HEK293 (cell line): ENCODE data around the gene LCOR.
A peak's percentile ranks its signal among the peaks of the same experiment; 100 is the strongest.

Experiments used
- CTCF ChIA-PET: fragments of 350-600 bp; formaldehyde crosslinking; extraction: SDS; loops from one replicate; lab custom pipeline; 2021; ENCODE audit warnings: antibody characterized with exemption; lab: Yijun Ruan, JAX
- POLR2A ChIA-PET: fragments of 300-600 bp; formaldehyde crosslinking; extraction: SDS; loops from one replicate; lab custom pipeline; 2020; ENCODE audit warnings: antibody characterized with exemption, inconsistent platforms; lab: Yijun Ruan, JAX
- H3K27ac ChIP-seq: fragments of 200-500 bp; sonication (Bioruptor generic); 2 replicates; pipeline ENCODE4 v1.5.1; 2014; ENCODE audit warnings: low read depth, low read length, control low read depth, inconsistent platforms; ENCODE audit errors: extremely low read depth
- H3K36me3 ChIP-seq, 2 experiments: fragments of 200-500 bp in 1 of 2; sonication (Bioruptor generic) in 1 of 2; 1 replicate in 1 of 2; 2 replicates in 1 of 2; pipeline ENCODE4 v1.5.1; 2014 to 2017; ENCODE audit warnings: inconsistent platforms in 2 of 2, low read length in 2 of 2; ENCODE audit not compliant: control insufficient read depth in 2 of 2, insufficient read depth in 1 of 2
- H3K4me1 ChIP-seq: fragments of 200-500 bp; sonication (Bioruptor generic); 2 replicates; pipeline ENCODE4 v1.5.1; 2014; ENCODE audit warnings: mild to moderate bottlenecking, low read length, inconsistent platforms; ENCODE audit not compliant: control insufficient read depth, insufficient read depth
- H3K4me3 ChIP-seq: 2 replicates; pipeline ENCODE4 v1.5.1; 2011; ENCODE audit warnings: low read depth, mild to moderate bottlenecking, control low read depth, low read length, moderate library complexity
- H3K9me3 ChIP-seq: fragments of 200-500 bp; sonication (Bioruptor generic); 2 replicates; pipeline ENCODE4 v1.5.1; 2014; ENCODE audit warnings: low read depth, low read length, inconsistent platforms; ENCODE audit not compliant: control insufficient read depth, insufficient read depth
- GLI2 ChIP-seq: fragments of 450-650 bp; formaldehyde crosslinking; IDR thresholded peaks from 2 replicates; pipeline ENCODE4; 2017; ENCODE audit warnings: missing biosample characterization, missing genetic modification characterization, low read depth, borderline replicate concordance
- KLF8 ChIP-seq: fragments of 450-650 bp; formaldehyde crosslinking; IDR thresholded peaks from 2 replicates; pipeline ENCODE4 v1.5.1; 2016; ENCODE audit warnings: missing biosample characterization, missing genetic modification characterization
- OVOL3 ChIP-seq: fragments of 450-650 bp; formaldehyde crosslinking; IDR thresholded peaks from 2 replicates; pipeline ENCODE4 v1.5.1; 2016; ENCODE audit warnings: missing biosample characterization, missing genetic modification characterization
- PRDM1 ChIP-seq: fragments of 450-650 bp; formaldehyde crosslinking; IDR thresholded peaks from 2 replicates; pipeline ENCODE4; 2016; ENCODE audit warnings: missing biosample characterization, missing genetic modification characterization
- SCRT1 ChIP-seq: fragments of 450-650 bp; formaldehyde crosslinking; IDR thresholded peaks from 2 replicates; pipeline ENCODE4 v1.5.1; 2016; ENCODE audit warnings: missing biosample characterization, missing genetic modification characterization, borderline replicate concordance
- YY2 ChIP-seq: fragments of 450-650 bp; formaldehyde crosslinking; IDR thresholded peaks from 2 replicates; pipeline ENCODE4 v1.5.1; 2016; ENCODE audit warnings: missing biosample characterization, missing genetic modification characterization
- ZBTB17 ChIP-seq: fragments of 450-650 bp; formaldehyde crosslinking; IDR thresholded peaks from 2 replicates; pipeline ENCODE4 v1.5.1; 2016; ENCODE audit warnings: missing biosample characterization, missing genetic modification characterization
- ZBTB48 ChIP-seq: fragments of 450-650 bp; formaldehyde crosslinking; IDR thresholded peaks from 2 replicates; pipeline ENCODE4 v1.5.1; 2016; ENCODE audit warnings: missing biosample characterization, missing genetic modification characterization
- ZEB2 ChIP-seq: fragments of 450-650 bp; formaldehyde crosslinking; IDR thresholded peaks from 2 replicates; pipeline ENCODE4 v1.5.1; 2016; ENCODE audit warnings: missing biosample characterization, missing genetic modification characterization
- ZFP69B ChIP-seq: fragments of 450-650 bp; formaldehyde crosslinking; IDR thresholded peaks from 2 replicates; pipeline ENCODE4 v1.5.1; 2016; ENCODE audit warnings: missing biosample characterization, missing genetic modification characterization
- ZNF138 ChIP-seq: fragments of 450-650 bp; formaldehyde crosslinking; IDR thresholded peaks from 2 replicates; pipeline ENCODE4 v1.5.1; 2016; ENCODE audit warnings: missing biosample characterization, missing genetic modification characterization, borderline replicate concordance
- ZNF2 ChIP-seq: fragments of 450-650 bp; formaldehyde crosslinking; IDR thresholded peaks from 2 replicates; pipeline ENCODE4 v1.5.1; 2016; ENCODE audit warnings: missing biosample characterization, missing genetic modification characterization
- ZNF24 ChIP-seq: fragments of 450-650 bp; formaldehyde crosslinking; IDR thresholded peaks from 2 replicates; pipeline ENCODE4 v1.5.1; 2016; ENCODE audit warnings: missing biosample characterization, missing genetic modification characterization
- ZNF266 ChIP-seq: fragments of 450-650 bp; formaldehyde crosslinking; IDR thresholded peaks from 2 replicates; pipeline ENCODE4 v1.5.1; 2016; ENCODE audit warnings: missing biosample characterization, missing genetic modification characterization, low read depth
- ZNF292 ChIP-seq: fragments of 450-650 bp; formaldehyde crosslinking; IDR thresholded peaks from 2 replicates; pipeline ENCODE4 v1.5.1; 2016; ENCODE audit warnings: low read depth, missing biosample characterization, missing genetic modification characterization, borderline replicate concordance
- ZNF335 ChIP-seq: fragments of 450-650 bp; formaldehyde crosslinking; conservative IDR thresholded peaks from 2 replicates; pipeline ENCODE4 v1.5.1; 2016; ENCODE audit warnings: missing biosample characterization, missing genetic modification characterization
- ZNF341 ChIP-seq: fragments of 450-650 bp; formaldehyde crosslinking; IDR thresholded peaks from 2 replicates; pipeline ENCODE4; 2016; ENCODE audit warnings: low read depth, missing biosample characterization, missing genetic modification characterization
- ZNF391 ChIP-seq: fragments of 450-650 bp; formaldehyde crosslinking; IDR thresholded peaks from 2 replicates; pipeline ENCODE4 v1.5.1; 2016; ENCODE audit warnings: low read depth, missing biosample characterization, missing genetic modification characterization, borderline replicate concordance
- ZNF416 ChIP-seq: fragments of 450-650 bp; formaldehyde crosslinking; IDR thresholded peaks from 2 replicates; pipeline ENCODE4 v1.5.1; 2016; ENCODE audit warnings: missing biosample characterization, missing genetic modification characterization
- ZNF558 ChIP-seq: fragments of 450-650 bp; formaldehyde crosslinking; IDR thresholded peaks from 2 replicates; pipeline ENCODE4 v1.5.1; 2016; ENCODE audit warnings: missing biosample characterization, missing genetic modification characterization
- ZNF561 ChIP-seq: fragments of 450-650 bp; IDR thresholded peaks from 2 replicates; pipeline ENCODE4 v1.5.1; 2018; ENCODE audit warnings: missing biosample characterization, missing genetic modification characterization, borderline replicate concordance
- ZNF596 ChIP-seq: fragments of 450-650 bp; IDR thresholded peaks from 2 replicates; pipeline ENCODE4 v1.5.0; 2018; ENCODE audit warnings: missing biosample characterization, mild to moderate bottlenecking, missing genetic modification characterization, moderate library complexity
- ZNF600 ChIP-seq: fragments of 450-650 bp; formaldehyde crosslinking; IDR thresholded peaks from 2 replicates; pipeline ENCODE4 v1.5.1; 2016; ENCODE audit warnings: missing biosample characterization, missing genetic modification characterization
- ZNF707 ChIP-seq: fragments of 450-650 bp; formaldehyde crosslinking; IDR thresholded peaks from 2 replicates; pipeline ENCODE4 v1.5.1; 2016; ENCODE audit warnings: missing biosample characterization, missing genetic modification characterization
- ZNF777 ChIP-seq: fragments of 450-650 bp; formaldehyde crosslinking; IDR thresholded peaks from 2 replicates; pipeline ENCODE4 v1.5.1; 2017; ENCODE audit warnings: missing biosample characterization, missing genetic modification characterization, borderline replicate concordance
- ZNF792 ChIP-seq: fragments of 450-650 bp; formaldehyde crosslinking; IDR thresholded peaks from 2 replicates; pipeline ENCODE4 v1.5.1; 2016; ENCODE audit warnings: missing biosample characterization, missing genetic modification characterization
- ZXDB ChIP-seq: fragments of 450-650 bp; formaldehyde crosslinking; IDR thresholded peaks from 2 replicates; pipeline ENCODE4 v1.5.1; 2016; ENCODE audit warnings: missing biosample characterization, missing genetic modification characterization
- TF ChIP-seq, protein P1 (sequence below): fragments of 450-650 bp; formaldehyde crosslinking; IDR thresholded peaks from 2 replicates; pipeline ENCODE4 v1.5.1; 2016; ENCODE audit warnings: missing biosample characterization, missing genetic modification characterization
- TF ChIP-seq, protein P2 (sequence below): fragments of 450-650 bp; formaldehyde crosslinking; IDR thresholded peaks from 2 replicates; pipeline ENCODE4 v1.5.1; 2016; ENCODE audit warnings: missing biosample characterization, missing genetic modification characterization
- TF ChIP-seq, protein P3 (sequence below): fragments of 450-650 bp; formaldehyde crosslinking; IDR thresholded peaks from 2 replicates; pipeline ENCODE4 v1.5.1; 2017; ENCODE audit warnings: missing biosample characterization, mild to moderate bottlenecking, missing genetic modification characterization, moderate library complexity
- TF ChIP-seq, protein P4 (sequence below): fragments of 450-650 bp; formaldehyde crosslinking; IDR thresholded peaks from 2 replicates; pipeline ENCODE4 v1.5.1; 2017; ENCODE audit warnings: missing biosample characterization, missing genetic modification characterization

LCOR gene

DNA sequence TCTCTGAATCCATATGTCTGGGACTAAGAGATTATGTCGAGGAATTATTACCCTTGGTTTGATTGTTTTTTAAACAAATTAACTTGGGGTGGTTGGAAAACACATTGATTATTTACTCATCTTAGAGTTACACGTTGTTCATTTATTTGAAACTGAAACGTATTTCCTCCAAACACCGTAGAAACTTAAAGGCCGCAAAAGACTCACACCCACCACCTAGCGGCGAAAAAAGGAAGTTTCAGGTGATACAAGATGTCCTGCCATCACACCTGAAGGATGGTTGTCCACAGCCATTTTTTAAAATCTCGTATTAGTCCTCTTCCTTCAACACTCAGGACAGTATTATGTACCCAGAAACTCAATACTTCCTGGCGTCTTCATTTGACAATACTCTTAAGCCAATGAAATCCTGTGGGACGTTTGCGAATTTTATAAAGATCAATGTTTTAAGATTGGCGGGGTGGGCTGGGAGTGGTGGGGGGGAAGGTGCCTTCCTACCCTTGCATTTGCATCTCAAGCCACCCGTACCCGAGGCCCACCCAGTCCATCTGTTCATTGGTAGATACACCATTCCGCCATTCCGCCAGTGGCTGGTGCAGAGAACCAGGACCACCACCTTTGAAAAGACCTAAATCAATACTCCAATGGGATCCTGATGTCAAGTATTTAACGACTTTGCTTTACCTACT lies 1.4 kb upstream of the LCOR start (continued):
- TF ChIP-seq ZNF138, result no peak
- 0 out of 2 replicates have a peak, but pooled peaks have one; percentile 41 for TF ChIP-seq YY2 (tag by site-specific recombination)
- TF ChIP-seq ZNF2, result 0 out of 2 replicates have a peak, but pooled peaks have one; percentile 37
- TF ChIP-seq ZEB2 (tag by site-specific recombination), result peak; percentile 72; the same call in 1 of the 2 replicates
- TF ChIP-seq, protein P1, sequence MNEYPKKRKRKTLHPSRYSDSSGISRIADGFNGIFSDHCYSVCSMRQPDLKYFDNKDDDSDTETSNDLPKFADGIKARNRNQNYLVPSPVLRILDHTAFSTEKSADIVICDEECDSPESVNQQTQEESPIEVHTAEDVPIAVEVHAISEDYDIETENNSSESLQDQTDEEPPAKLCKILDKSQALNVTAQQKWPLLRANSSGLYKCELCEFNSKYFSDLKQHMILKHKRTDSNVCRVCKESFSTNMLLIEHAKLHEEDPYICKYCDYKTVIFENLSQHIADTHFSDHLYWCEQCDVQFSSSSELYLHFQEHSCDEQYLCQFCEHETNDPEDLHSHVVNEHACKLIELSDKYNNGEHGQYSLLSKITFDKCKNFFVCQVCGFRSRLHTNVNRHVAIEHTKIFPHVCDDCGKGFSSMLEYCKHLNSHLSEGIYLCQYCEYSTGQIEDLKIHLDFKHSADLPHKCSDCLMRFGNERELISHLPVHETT, result no peak
- no peak for TF ChIP-seq ZNF391
- TF ChIP-seq ZNF558 (tag by site-specific recombination), result no peak
- TF ChIP-seq, protein P2, sequence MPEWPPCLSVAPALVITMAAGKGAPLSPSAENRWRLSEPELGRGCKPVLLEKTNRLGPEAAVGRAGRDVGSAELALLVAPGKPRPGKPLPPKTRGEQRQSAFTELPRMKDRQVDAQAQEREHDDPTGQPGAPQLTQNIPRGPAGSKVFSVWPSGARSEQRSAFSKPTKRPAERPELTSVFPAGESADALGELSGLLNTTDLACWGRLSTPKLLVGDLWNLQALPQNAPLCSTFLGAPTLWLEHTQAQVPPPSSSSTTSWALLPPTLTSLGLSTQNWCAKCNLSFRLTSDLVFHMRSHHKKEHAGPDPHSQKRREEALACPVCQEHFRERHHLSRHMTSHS, result no peak
- no peak for TF ChIP-seq ZNF596 (tag by site-specific recombination)
- no peak for TF ChIP-seq PRDM1 (tag by site-specific recombination)
- TF ChIP-seq ZNF292 (tag by site-specific recombination), result no peak
- TF ChIP-seq ZNF707 (tag by site-specific recombination), result no peak
- no peak for TF ChIP-seq GLI2 (tag by site-specific recombination)

DNA sequence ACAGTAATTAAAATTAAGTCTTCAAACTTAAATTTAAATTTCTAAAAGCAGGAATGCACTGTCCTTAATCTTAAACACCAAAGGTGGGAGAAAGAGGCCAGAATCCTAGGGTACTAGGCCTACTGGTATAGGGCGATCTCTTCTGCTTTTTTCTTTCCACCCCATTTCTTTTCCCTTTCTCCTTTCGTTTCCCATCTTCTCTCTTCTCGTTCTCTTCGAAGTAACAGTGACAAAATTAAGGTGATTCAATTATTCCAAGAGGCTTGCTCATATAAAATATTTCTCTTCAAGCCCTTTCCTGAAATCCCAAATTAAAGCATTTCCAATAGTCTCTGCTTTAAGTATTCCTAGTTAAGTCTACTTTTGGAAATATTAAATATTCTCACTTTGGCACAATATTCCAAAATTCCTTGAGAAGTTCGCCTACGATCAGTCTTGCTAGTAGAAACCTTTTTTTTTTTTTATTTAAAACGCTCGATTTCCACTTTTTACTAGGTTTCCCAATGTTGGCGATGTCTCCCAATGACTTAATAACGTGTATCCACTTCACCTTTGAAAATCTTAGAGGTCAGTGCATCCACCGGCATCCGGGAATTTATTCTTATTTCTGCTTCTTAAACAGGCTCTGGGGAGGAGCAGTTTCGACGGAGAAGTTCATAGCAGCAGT lies 765 bp upstream of the LCOR start:
- H3K9me3 ChIP-seq, result no peaks in the 10 kb centered on the region
- no peaks in the 10 kb centered on the region; the same call in 1 of the 2 replicates for H3K4me1 ChIP-seq
- no peaks in the 10 kb centered on the region for H3K36me3 ChIP-seq
- ChIA-PET POLR2A (no interaction called here), CTCF (no interaction called here)
- H3K4me3 ChIP-seq, result peak overlapping the region; percentile 85
- H3K27ac ChIP-seq, result peak overlapping the region; percentile 91
- TF ChIP-seq, protein P1, result 0 out of 2 replicates have a peak, but pooled peaks have one; percentile 18
- TF ChIP-seq ZNF792 (tag by site-specific recombination) (no peak), ZNF335 (tag by site-specific recombination) (peak; percentile 79), ZNF561 (0 out of 2 replicates have a peak, but pooled peaks have one; percentile 48), ZNF416 (tag by site-specific recombination) (no peak), ZNF600 (tag by site-specific recombination) (peak; percentile 76), ZXDB (tag by site-specific recombination) (0 out of 2 replicates have a peak, but pooled peaks have one; percentile 16), ZFP69B (tag by site-specific recombination) (peak; percentile 62; the same call in 1 of the 2 replicates), ZNF266 (tag by site-specific recombination) (no peak), ZNF24 (0 out of 2 replicates have a peak, but pooled peaks have one; percentile 25), SCRT1 (tag by site-specific recombination) (peak; percentile 66; the same call in 1 of the 2 replicates), ZBTB17 (peak; percentile 38; the same call in 1 of the 2 replicates), ZNF777 (tag by site-specific recombination) (0 out of 2 replicates have a peak, but pooled peaks have one; percentile 7), KLF8 (tag by site-specific recombination) (peak; percentile 4; the same call in 1 of the 2 replicates), ZBTB48 (tag by site-specific recombination) (no peak), PRDM1 (tag by site-specific recombination) (peak; percentile 79), OVOL3 (tag by site-specific recombination) (no peak), ZNF341 (peak; percentile 11; the same call in 1 of the 2 replicates)
- TF ChIP-seq, protein P3, sequence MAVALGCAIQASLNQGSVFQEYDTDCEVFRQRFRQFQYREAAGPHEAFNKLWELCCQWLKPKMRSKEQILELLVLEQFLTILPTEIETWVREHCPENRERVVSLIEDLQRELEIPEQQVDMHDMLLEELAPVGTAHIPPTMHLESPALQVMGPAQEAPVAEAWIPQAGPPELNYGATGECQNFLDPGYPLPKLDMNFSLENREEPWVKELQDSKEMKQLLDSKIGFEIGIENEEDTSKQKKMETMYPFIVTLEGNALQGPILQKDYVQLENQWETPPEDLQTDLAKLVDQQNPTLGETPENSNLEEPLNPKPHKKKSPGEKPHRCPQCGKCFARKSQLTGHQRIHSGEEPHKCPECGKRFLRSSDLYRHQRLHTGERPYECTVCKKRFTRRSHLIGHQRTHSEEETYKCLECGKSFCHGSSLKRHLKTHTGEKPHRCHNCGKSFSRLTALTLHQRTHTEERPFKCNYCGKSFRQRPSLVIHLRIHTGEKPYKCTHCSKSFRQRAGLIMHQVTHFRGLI, result peak; percentile 40; the same call in 1 of the 2 replicates
- TF ChIP-seq, protein P4, sequence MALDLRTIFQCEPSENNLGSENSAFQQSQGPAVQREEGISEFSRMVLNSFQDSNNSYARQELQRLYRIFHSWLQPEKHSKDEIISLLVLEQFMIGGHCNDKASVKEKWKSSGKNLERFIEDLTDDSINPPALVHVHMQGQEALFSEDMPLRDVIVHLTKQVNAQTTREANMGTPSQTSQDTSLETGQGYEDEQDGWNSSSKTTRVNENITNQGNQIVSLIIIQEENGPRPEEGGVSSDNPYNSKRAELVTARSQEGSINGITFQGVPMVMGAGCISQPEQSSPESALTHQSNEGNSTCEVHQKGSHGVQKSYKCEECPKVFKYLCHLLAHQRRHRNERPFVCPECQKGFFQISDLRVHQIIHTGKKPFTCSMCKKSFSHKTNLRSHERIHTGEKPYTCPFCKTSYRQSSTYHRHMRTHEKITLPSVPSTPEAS (tag by site-specific recombination), result no peak
